Trophoblast cell (in vitro differentiated cells and primary cell): ENCODE measurements around the gene LYL1.

Source experiments
- DNase-seq, 2 donors: peaks; one replicate each; pipeline ENCODE4 v3.0.0-alpha.2; 2016
- H2AFZ ChIP-seq: 2 replicates; pipeline ENCODE4 v1.6.1; 2013; ENCODE audit warnings: low read length, moderate library complexity, mild to moderate bottlenecking; ENCODE audit not compliant: insufficient read depth, poor library complexity
- H2AK5ac ChIP-seq: 2 replicates; pipeline ENCODE4 v1.6.1; 2013; ENCODE audit warnings: mild to moderate bottlenecking, low read length
- H2BK120ac ChIP-seq: 2 replicates; pipeline ENCODE4 v1.6.1; 2013; ENCODE audit warnings: low read length, mild to moderate bottlenecking, moderate library complexity; ENCODE audit not compliant: insufficient read depth, poor library complexity
- H2BK12ac ChIP-seq: 2 replicates; pipeline ENCODE4 v1.6.1; 2013; ENCODE audit warnings: mild to moderate bottlenecking, low read length, moderate library complexity
- H2BK5ac ChIP-seq: 2 replicates; pipeline ENCODE4 v1.6.1; 2013; ENCODE audit warnings: low read length, low read depth, moderate library complexity, mild to moderate bottlenecking; ENCODE audit not compliant: poor library complexity
- H3K14ac ChIP-seq: 2 replicates; pipeline ENCODE4 v1.6.1; 2013; ENCODE audit warnings: mild to moderate bottlenecking, low read length
- H3K18ac ChIP-seq: 2 replicates; pipeline ENCODE4 v1.6.1; 2013; ENCODE audit warnings: mild to moderate bottlenecking, low read length
- H3K23ac ChIP-seq: 2 replicates; pipeline ENCODE4 v1.6.1; 2013; ENCODE audit warnings: low read length
- H3K27ac ChIP-seq: 2 replicates; pipeline ENCODE4 v1.5.1; 2013; ENCODE audit warnings: low read depth, mild to moderate bottlenecking, inconsistent platforms, low read length, moderate library complexity
- H3K27me3 ChIP-seq: 2 replicates; pipeline ENCODE4 v1.6.1; 2013; ENCODE audit warnings: inconsistent platforms, mild to moderate bottlenecking, low read length, moderate library complexity; ENCODE audit not compliant: insufficient read depth
- H3K36me3 ChIP-seq, 2 experiments: 1 replicate in 1 of 2; 2 replicates in 1 of 2; pipeline ENCODE4 v1.6.1; 2013; ENCODE audit warnings: low read length in 2 of 2, mild to moderate bottlenecking in 2 of 2, moderate library complexity in 1 of 2; ENCODE audit not compliant: insufficient read depth in 2 of 2, control insufficient read depth in 1 of 2
- H3K4ac ChIP-seq: 2 replicates; pipeline ENCODE4 v1.6.1; 2013; ENCODE audit warnings: low read depth, mild to moderate bottlenecking, low read length, moderate library complexity
- H3K4me1 ChIP-seq, 2 experiments: 1 replicate in 1 of 2; 2 replicates in 1 of 2; pipeline ENCODE4 v1.6.1; 2013; ENCODE audit warnings: low read length in 2 of 2, mild to moderate bottlenecking in 2 of 2, moderate library complexity in 1 of 2; ENCODE audit not compliant: insufficient read depth in 2 of 2, control insufficient read depth in 1 of 2
- H3K4me2 ChIP-seq: 2 replicates; pipeline ENCODE4 v1.6.1; 2013; ENCODE audit warnings: inconsistent platforms, mild to moderate bottlenecking, low read length, moderate library complexity
- H3K4me3 ChIP-seq: 2 replicates; pipeline ENCODE4 v1.5.1; 2013; ENCODE audit warnings: mild to moderate bottlenecking, low read depth, low read length, inconsistent platforms
- H3K79me1 ChIP-seq: one replicate; pipeline ENCODE4 v1.6.1; 2013; ENCODE audit warnings: low read length
- H3K79me2 ChIP-seq: 2 replicates; pipeline ENCODE4 v1.6.1; 2013; ENCODE audit warnings: low read length, mild to moderate bottlenecking; ENCODE audit not compliant: control insufficient read depth, insufficient read depth, poor library complexity
- H3K9ac ChIP-seq: 2 replicates; pipeline ENCODE4 v1.6.1; 2013; ENCODE audit warnings: mild to moderate bottlenecking, low read length
- H3K9me3 ChIP-seq: 2 replicates; pipeline ENCODE4 v1.6.1; 2013; ENCODE audit warnings: low read depth, mild to moderate bottlenecking, control low read depth, inconsistent platforms, low read length; ENCODE audit not compliant: insufficient read depth
- H4K12ac ChIP-seq: 2 replicates; pipeline ENCODE4 v1.6.1; 2013; ENCODE audit warnings: low read depth, mild to moderate bottlenecking, low read length, moderate library complexity
- H4K8ac ChIP-seq: 2 replicates; pipeline ENCODE4 v1.6.1; 2013; ENCODE audit warnings: low read depth, mild to moderate bottlenecking, low read length, moderate library complexity
- H4K91ac ChIP-seq: one replicate; pipeline ENCODE4 v1.6.1; 2013; ENCODE audit warnings: low read depth, mild to moderate bottlenecking, low read length, moderate library complexity
- WGBS: extraction: QIAGEN DNeasy Blood & Tissue Kit; methylation state at CpG from one replicate; pipeline ENCODE4 v1.1.7; 2013; ENCODE audit warnings: missing lambda C conversion rate; ENCODE audit not compliant: insufficient read length, insufficient coverage; ENCODE audit errors: extremely low coverage; 5-methylcytosine and 5-hydroxymethylcytosine counted together

LYL1 gene

DNA sequence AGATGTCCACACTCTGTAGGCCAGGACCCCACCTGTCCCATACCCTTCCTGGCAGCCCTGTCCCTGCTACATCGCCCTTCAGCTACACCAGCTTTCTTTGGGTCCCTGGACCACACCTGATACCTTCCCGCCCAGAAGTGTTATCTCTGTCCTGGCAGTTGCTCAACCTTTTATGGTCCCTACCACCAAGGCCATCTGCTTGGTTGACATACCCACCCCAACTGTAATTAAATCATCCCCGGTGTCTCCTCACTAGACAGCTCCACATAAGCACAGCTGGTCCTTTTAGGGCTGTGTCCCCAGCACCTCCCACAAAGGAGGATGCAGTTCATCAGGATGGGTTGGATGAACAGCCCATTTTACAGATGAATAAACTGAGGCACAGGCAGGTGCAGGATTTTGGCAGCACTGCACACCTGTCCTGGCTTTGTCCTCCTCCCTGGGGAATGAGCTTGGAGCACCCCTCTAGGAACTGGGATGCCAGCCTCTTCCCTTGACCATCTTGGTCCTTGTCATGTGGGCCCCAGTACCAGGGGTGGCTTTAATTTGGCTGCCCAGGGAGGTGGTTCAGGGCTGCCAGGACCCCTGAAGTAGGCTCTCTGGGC, 28.3 kb upstream of the LYL1 start:
- no peak overlapping the region for H4K12ac ChIP-seq
- no peak overlapping the region for H2BK120ac ChIP-seq
- H3K9me3 ChIP-seq, result peaks cover 6% of the 10 kb centered on the region
- no CpG with 5 or more reads among the region's 3 CpGs for WGBS
- H2AK5ac ChIP-seq, result no peak overlapping the region
- H3K4me3 ChIP-seq, result no peak overlapping the region
- peaks cover 4% of the 10 kb centered on the region for H3K79me2 ChIP-seq
- H3K4me2 ChIP-seq, result no peak overlapping the region
- no peak overlapping the region for H4K8ac ChIP-seq
- no peak for DNase-seq
- H3K4me1 ChIP-seq, result no peaks in the 10 kb centered on the region
- H2BK12ac ChIP-seq, result no peak overlapping the region
- H3K23ac ChIP-seq, result no peak overlapping the region
- no peak overlapping the region for H3K14ac ChIP-seq
- H3K27me3 ChIP-seq, result no peaks in the 10 kb centered on the region
- no peak overlapping the region for H2BK5ac ChIP-seq
- no peak overlapping the region for H3K9ac ChIP-seq
- no peak overlapping the region for H2AFZ ChIP-seq
- H4K91ac ChIP-seq, result no peak overlapping the region
- H3K18ac ChIP-seq, result no peak overlapping the region
- H3K79me1 ChIP-seq, result no peaks in the 10 kb centered on the region
- peak overlapping the region; percentile 1 for H3K4ac ChIP-seq
- peaks cover 30 to 43% of the 10 kb centered on the region in 2 experiments for H3K36me3 ChIP-seq
- no peak overlapping the region for H3K27ac ChIP-seq

DNA sequence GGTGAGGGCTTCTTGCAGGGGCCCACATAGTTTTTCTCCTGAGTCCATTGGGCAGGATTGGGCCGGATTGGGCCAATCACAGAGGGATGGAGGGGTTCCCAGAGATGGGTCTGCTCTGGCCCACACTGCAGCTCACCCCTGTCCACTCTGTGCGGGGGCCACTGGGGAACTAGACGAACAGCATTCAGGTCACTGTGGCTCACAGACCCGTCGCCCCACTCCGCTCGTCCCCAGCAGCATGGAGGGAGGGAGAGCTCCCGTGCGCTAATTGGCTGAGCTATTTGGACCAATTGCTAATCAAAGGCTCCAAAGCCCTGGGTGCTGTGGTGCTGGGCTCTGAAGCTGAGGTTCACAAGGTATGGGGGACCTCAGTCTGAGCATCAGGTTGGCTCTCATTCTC, 26.7 kb upstream of the LYL1 start:
- no peak overlapping the region for H2BK12ac ChIP-seq
- H4K8ac ChIP-seq, result no peak overlapping the region
- no peak overlapping the region for H3K9ac ChIP-seq
- DNase-seq, result no peak
- H3K23ac ChIP-seq, result no peak overlapping the region
- no CpG with 5 or more reads among the region's 9 CpGs for WGBS
- no peak overlapping the region for H4K91ac ChIP-seq
- no peaks in the 10 kb centered on the region for H3K27me3 ChIP-seq
- no peak overlapping the region for H2AK5ac ChIP-seq
- no peaks in the 10 kb centered on the region for H3K79me1 ChIP-seq
- H3K36me3 ChIP-seq, result peaks cover 19 to 32% of the 10 kb centered on the region in 2 experiments
- peak overlapping the region; percentile 65 for H3K4ac ChIP-seq
- H3K18ac ChIP-seq, result no peak overlapping the region
- H4K12ac ChIP-seq, result no peak overlapping the region
- H3K14ac ChIP-seq, result no peak overlapping the region
- H3K4me2 ChIP-seq, result no peak overlapping the region
- H3K9me3 ChIP-seq, result no peaks in the 10 kb centered on the region
- H3K27ac ChIP-seq, result no peak overlapping the region
- H3K4me1 ChIP-seq, result no peaks in the 10 kb centered on the region
- no peak overlapping the region for H2BK5ac ChIP-seq
- H2AFZ ChIP-seq, result no peak overlapping the region
- peaks cover 4% of the 10 kb centered on the region for H3K79me2 ChIP-seq
- H2BK120ac ChIP-seq, result no peak overlapping the region
- no peak overlapping the region for H3K4me3 ChIP-seq

GRCh38 chr19:13128583-13128982, 25.9 kb upstream of the LYL1 start:
- Histone ChIP-seq H4K91ac (no peak overlapping the region), H3K14ac (no peak overlapping the region), H3K36me3 (peaks cover 20 to 29% of the 10 kb centered on the region in 2 experiments), H2BK12ac (no peak overlapping the region), H3K4me3 (no peak overlapping the region), H3K4ac (peak overlapping the region; percentile 17), H2BK5ac (no peak overlapping the region), H3K18ac (no peak overlapping the region), H2AFZ (no peak overlapping the region), H3K79me1 (no peaks in the 10 kb centered on the region), H3K9me3 (no peaks in the 10 kb centered on the region), H3K4me2 (no peak overlapping the region), H3K79me2 (peaks cover 4% of the 10 kb centered on the region), H3K27me3 (no peaks in the 10 kb centered on the region), H3K9ac (peak overlapping the region; percentile 4), H4K12ac (no peak overlapping the region), H4K8ac (no peak overlapping the region), H3K4me1 (no peaks in the 10 kb centered on the region), H2AK5ac (no peak overlapping the region), H2BK120ac (no peak overlapping the region), H3K27ac (no peak overlapping the region), H3K23ac (no peak overlapping the region)
- DNase-seq, result no peak
- no CpG with 5 or more reads among the region's 1 CpG for WGBS

DNA sequence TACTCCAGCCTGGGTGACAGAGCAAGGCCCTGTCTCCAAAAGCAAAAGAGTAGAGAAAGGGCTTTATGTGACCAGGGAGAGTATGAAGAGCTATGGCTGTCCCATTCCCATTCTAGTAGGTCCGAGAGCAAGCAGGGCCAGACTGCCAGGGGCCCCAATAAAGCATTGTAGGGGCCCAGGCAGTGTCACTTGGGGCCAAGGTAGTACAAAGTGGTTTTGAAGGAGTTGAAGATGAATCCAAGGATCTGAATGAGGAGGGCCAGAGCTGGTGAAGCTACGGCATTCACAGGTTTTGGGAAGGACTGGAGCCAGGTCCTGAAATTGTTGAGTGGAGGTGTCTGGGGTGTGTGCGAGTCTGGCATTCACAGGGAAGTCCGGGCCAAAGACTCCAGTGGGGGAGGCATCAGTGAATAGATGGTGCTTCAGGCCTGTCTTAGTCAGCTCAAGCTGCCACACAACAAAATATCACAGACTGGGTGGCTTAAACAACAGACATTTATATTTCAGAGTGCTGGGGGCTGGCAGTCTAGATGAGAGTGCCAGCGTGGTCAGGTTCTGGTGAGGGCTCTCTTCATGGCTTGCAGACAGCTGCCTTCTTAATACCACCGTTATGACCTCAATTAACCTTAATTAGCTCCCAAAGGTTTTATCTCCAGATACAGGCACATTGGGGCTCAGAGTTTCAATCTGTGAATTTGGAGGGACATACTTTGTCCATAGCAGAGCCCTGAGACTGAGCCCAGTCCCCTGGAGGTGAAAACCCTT, 25.3 kb upstream of the LYL1 start:
- Histone ChIP-seq H3K14ac (no peak overlapping the region), H4K91ac (no peak overlapping the region), H3K9me3 (no peaks in the 10 kb centered on the region), H3K79me1 (no peaks in the 10 kb centered on the region), H2AK5ac (no peak overlapping the region), H3K4ac (peak overlapping the region; percentile 73), H3K4me2 (no peak overlapping the region), H2BK12ac (no peak overlapping the region), H3K4me1 (no peaks in the 10 kb centered on the region), H4K8ac (no peak overlapping the region), H3K27ac (no peak overlapping the region), H2AFZ (no peak overlapping the region), H3K4me3 (no peak overlapping the region), H3K9ac (no peak overlapping the region), H3K36me3 (peaks cover 23 to 29% of the 10 kb centered on the region in 2 experiments), H2BK120ac (no peak overlapping the region), H3K18ac (no peak overlapping the region), H3K27me3 (no peaks in the 10 kb centered on the region), H4K12ac (no peak overlapping the region), H2BK5ac (no peak overlapping the region), H3K23ac (no peak overlapping the region), H3K79me2 (peaks cover 4% of the 10 kb centered on the region)
- no CpG with 5 or more reads among the region's 6 CpGs for WGBS
- no peak for DNase-seq
